HS-27A (cell line): ENCODE results near the gene PHF2.

ENCODE experiments used
- DNase-seq: peaks from one replicate; pipeline ENCODE4 v3.0.0-alpha.2; 2012; ENCODE audit warnings: low read depth, missing footprints

Gene PHF2

GRCh38 chr9:93630806-93631411, 54.5 kb downstream of the PHF2 start:
- no peak for DNase-seq

- no peak for DNase-seq
Observed at GRCh38 chr9:93633492-93634221, 57.3 kb downstream of the PHF2 start.

- no peak for DNase-seq
Observed at GRCh38 chr9:93634311-93635185, 58.2 kb downstream of the PHF2 start.

- no peak for DNase-seq
Observed at GRCh38 chr9:93635186-93636107, 59.1 kb downstream of the PHF2 start.

- DNase-seq: no peak
Observed at GRCh38 chr9:93636172-93636661, 59.8 kb downstream of the PHF2 start.

GRCh38 chr9:93636667-93637066, 60.3 kb downstream of the PHF2 start:
- no peak for DNase-seq

GRCh38 chr9:93637886-93638285, 61.5 kb downstream of the PHF2 start:
- no peak for DNase-seq

GRCh38 chr9:93640027-93640426, 63.6 kb downstream of the PHF2 start:
- DNase-seq: no peak

- peak; percentile 15 for DNase-seq
Observed at GRCh38 chr9:93642961-93643360, 66.6 kb downstream of the PHF2 start.

GRCh38 chr9:93644397-93645088, 68.2 kb downstream of the PHF2 start:
- no peak for DNase-seq

- no peak for DNase-seq
Observed at GRCh38 chr9:93645149-93645889, 68.9 kb downstream of the PHF2 start.

- DNase-seq: no peak
Observed at GRCh38 chr9:93645921-93646639, 69.7 kb downstream of the PHF2 start.

GRCh38 chr9:93646640-93647178, 70.3 kb downstream of the PHF2 start:
- no peak for DNase-seq

GRCh38 chr9:93648181-93648580, 71.8 kb downstream of the PHF2 start:
- no peak for DNase-seq

- no peak for DNase-seq
Observed at GRCh38 chr9:93648836-93649235, 72.5 kb downstream of the PHF2 start.

- DNase-seq: no peak
Observed at GRCh38 chr9:93649610-93650261, 73.4 kb downstream of the PHF2 start.

- DNase-seq: no peak
Observed at GRCh38 chr9:93650448-93650847, 74.1 kb downstream of the PHF2 start.

- no peak for DNase-seq
Observed at GRCh38 chr9:93651521-93651950, 75.2 kb downstream of the PHF2 start.
